Activated CD4-positive, CD25-positive, alpha-beta regulatory T cell treated with anti-CD3 and anti-CD28 coated beads, Interleukin-2, amount 50 U/mL, for 16 hours (primary cell): ENCODE results near the gene MRPL46.
"Not testable (repeated sequence)": the region's sequence is repeated elsewhere in the genome, so short reads cannot be mapped to it uniquely, and the experiment has no call there.

ENCODE experiments used
- DNase-seq: peaks from one replicate; pipeline ENCODE4 v3.0.0-alpha.2; 2020; ENCODE audit warnings: low read depth, low spot score

The MRPL46 gene

GRCh38 chr15:88479169-88479568 is 12.0 kb upstream of the MRPL46 start:
- DNase-seq: no peak

- DNase-seq: no peak
Observed at GRCh38 chr15:88477904-88478303, 10.7 kb upstream of the MRPL46 start.

GRCh38 chr15:88477126-88477525 is 9.9 kb upstream of the MRPL46 start:
- no peak for DNase-seq

- DNase-seq: no peak
Observed at GRCh38 chr15:88476635-88477060, 9.5 kb upstream of the MRPL46 start.

DNA sequence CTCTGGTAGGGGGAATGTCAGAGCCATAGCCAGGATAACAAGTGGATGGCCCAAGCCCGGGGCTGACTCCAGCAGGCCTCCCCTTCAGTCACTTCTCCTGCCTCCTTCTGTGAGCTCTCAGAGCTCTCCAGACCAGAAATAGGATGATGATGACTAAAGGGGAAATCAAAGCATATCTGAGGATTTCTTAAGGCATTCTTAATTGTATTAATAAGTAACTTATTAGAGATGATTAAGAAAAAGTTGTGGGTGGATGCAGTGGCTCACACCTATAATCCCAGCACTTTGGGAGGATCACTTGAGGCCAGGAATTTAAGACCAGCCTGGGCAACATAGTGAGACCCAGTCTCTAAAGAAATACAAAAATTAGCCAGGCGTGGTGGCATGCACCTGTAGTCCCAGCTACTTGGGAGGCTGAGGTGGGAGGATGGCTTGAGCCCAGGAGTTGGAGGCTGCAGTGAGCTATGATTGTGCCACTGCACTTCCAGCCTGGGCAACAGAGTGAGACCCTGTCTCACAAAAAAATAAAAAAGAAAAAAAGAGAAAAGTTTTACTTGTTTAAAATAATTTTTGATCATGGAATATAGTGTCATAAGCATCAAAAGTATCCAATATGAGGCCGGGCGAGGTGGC is 6.6 kb upstream of the MRPL46 start:
- DNase-seq: not testable (repeated sequence)

DNA sequence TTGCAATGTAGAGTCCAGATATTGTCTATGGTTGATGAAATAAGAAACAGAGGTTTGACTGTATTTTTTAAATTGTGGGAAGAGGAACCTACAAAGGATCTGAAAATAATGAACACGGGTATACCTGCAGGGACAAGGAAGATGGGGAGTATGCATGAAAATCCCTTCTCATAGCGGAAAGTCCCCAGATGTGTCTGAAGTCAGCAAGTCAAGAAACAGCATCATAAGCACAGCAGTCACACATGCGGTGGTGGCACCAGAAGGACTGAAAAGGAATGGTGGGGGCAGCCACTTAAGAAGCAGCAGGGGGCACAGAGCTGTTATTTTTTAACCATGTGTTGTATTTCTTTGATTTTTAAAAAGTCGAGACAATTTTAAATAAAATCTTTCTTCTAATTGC is 5.0 kb upstream of the MRPL46 start:
- no peak for DNase-seq

- DNase-seq: no peak
Observed at GRCh38 chr15:88470625-88471372, 3.6 kb upstream of the MRPL46 start.

- no peak for DNase-seq
Observed at GRCh38 chr15:88469321-88469720, 2.1 kb upstream of the MRPL46 start.

- DNase-seq: not testable (repeated sequence)
Observed at GRCh38 chr15:88468721-88469120, 1.5 kb upstream of the MRPL46 start.

GRCh38 chr15:88467935-88468528 is 844 bp upstream of the MRPL46 start:
- no peak for DNase-seq

DNA sequence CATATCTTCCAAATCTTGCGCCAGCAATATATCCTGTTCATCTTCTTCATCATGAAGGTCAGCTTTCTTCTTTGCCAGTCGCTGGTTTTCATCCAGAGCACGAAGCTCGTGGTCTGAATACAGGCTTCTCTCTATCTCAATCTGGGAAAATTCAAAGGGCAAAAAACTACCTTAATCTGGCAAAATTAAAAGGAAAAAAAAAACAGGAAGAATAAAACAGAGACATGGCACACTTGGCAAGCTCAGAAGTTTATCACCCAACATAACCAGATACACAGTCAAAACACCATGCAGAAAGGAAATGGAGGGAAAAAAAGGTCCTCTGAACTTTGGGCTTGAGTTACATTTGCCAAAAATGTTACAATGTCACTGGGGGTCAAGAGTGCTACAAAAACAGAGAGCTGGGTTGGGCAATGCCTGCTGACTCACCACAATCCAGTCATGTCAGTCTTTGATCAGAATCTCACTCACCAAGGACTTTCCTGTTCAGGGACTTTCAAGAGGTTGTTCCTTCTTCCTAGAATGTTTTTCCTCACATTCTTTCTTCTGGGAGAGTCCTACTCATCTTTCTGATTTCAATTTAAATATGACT is 1.5 kb downstream of the MRPL46 start:
- DNase-seq: no peak

- DNase-seq: no peak
Observed at GRCh38 chr15:88463870-88464532, 3.2 kb downstream of the MRPL46 start.

GRCh38 chr15:88456733-88457132 is 10.5 kb downstream of the MRPL46 start:
- DNase-seq: no peak

DNA sequence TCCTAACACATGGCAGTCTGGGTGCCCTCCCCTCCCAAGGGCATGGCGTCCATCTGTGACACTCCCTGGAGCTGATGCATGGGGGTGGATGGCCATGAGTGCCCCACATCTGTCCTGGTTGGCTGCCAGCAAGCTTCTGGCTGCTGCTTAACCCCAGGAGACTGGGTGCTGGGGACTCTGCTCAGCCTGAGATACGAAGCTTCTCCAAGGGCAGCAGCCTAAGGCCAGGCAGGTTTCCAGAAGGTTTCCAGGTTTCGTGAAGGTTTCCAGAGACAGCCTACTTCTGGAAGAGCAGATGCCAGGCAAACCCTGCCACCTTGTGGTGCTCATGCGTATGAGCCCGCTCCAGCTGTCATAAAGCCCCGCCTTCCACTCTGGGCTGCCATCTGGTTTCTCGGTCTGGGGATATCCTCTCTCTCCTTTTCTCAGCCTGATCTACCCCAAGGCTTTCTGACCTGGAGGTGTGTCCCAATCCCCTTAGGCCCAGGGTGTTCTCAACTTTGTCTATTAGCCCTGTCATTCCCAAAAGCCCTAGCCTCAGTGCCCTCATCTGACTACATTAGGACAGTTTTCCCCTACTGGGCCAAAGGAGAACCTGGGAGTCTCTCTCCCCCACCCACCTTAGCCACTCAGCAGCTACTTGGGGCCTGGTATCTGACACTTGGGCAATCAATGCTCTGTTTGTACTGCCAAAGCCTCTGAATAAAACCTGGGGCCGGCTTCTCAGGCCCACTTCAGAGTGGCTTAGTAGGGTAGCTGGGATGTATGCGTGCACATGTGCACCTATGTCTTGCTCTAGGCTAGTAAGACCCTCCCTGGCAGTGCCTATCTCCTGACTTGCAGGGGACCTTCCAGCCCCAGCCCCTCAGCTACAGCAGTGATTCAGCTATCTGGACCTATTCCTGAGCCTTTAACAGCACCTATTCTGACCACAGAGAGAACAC is 12.0 kb downstream of the MRPL46 start:
- no peak for DNase-seq

DNA sequence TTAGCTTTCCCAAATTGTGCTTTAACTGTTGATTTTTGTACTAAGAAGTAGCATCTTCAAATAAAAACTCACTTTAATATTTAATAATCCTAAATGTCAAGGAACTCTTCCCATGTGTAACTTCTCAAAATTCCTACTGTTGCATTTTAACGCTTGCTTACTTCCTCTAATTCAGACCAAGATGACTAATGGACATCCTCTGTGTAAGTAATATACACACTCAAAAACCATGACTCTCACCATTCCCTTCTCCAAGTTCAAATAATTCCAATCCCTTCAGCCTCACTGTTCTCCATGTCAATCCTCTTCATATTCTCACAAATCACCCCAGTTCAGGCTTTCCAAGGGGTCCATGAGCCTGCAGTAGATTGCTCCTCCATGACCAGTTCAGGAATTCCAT is 13.0 kb downstream of the MRPL46 start:
- DNase-seq: no peak

GRCh38 chr15:88453651-88454050 is 13.5 kb downstream of the MRPL46 start:
- DNase-seq: no peak

- DNase-seq: peak; percentile 14
Observed at GRCh38 chr15:88450125-88450798, 16.9 kb downstream of the MRPL46 start.

DNA sequence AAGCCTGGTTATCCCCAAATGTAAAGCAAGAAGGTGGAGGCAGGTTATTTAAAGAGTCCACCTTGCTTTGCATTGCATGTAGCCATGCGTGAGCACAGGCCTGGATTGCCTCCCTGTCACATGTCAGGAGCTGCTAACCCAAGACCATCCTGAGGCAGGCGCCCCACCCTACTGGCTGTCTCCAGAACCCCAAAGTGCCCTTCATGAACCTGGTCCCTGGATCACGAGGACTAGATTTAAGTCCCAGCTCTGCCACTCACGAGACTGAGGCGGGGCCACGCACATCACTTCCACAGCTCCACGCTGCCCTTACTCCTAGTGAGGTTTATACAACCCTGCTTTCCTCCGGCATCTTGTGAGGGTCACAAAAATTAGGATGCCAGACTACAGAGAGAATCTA is 17.6 kb downstream of the MRPL46 start:
- no peak for DNase-seq

GRCh38 chr15:88448991-88449461 is 18.2 kb downstream of the MRPL46 start:
- DNase-seq: no peak

DNA sequence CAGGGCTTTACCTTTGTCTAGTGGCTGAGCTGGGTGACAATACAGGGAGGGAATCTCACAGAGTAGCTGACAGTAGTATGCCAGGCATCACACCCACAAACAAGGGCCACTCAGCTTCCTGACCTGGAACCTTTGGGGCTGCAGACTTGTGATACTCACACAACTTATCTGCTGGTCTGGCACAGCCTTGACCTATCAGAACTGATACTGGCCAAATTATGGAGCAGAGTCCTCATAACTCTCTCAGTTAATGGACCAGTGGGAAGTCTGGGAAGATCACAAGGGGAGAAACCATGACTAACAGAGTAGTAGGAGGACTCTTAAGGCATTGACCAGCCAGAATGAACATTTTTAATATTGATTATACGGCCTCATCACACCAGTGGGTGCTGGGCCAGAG is 19.4 kb downstream of the MRPL46 start:
- no peak for DNase-seq
